ES-I3 (cell line): ENCODE data around the gene HPCA.

Experiments used
- H3K36me3 ChIP-seq: 2 replicates; pipeline ENCODE4 v1.6.1; 2013; ENCODE audit warnings: mild to moderate bottlenecking, low read length, control low read depth, moderate library complexity; ENCODE audit not compliant: insufficient read depth
- H3K4me1 ChIP-seq: 2 replicates; pipeline ENCODE4 v1.6.1; 2013; ENCODE audit warnings: mild to moderate bottlenecking, control low read depth, low read length; ENCODE audit not compliant: insufficient read depth
- H3K9ac ChIP-seq: 2 replicates; pipeline ENCODE4 v1.6.1; 2013; ENCODE audit warnings: low read depth, mild to moderate bottlenecking, low read length, moderate library complexity
- H3K9me3 ChIP-seq: 2 replicates; pipeline ENCODE4 v1.6.1; 2013; ENCODE audit warnings: mild to moderate bottlenecking, low read length, moderate library complexity; ENCODE audit not compliant: control insufficient read depth, insufficient read depth

The HPCA gene

GRCh38 chr1:32878183-32878582 lies 8.1 kb upstream of the HPCA start:
- Histone ChIP-seq H3K4me1 (peaks cover 17% of the 10 kb centered on the region), H3K9me3 (no peaks in the 10 kb centered on the region), H3K9ac (no peak overlapping the region), H3K36me3 (no peaks in the 10 kb centered on the region)

GRCh38 chr1:32878637-32879041 lies 7.7 kb upstream of the HPCA start:
- Histone ChIP-seq H3K4me1 (peaks cover 17% of the 10 kb centered on the region), H3K9me3 (no peaks in the 10 kb centered on the region), H3K36me3 (no peaks in the 10 kb centered on the region), H3K9ac (no peak overlapping the region)

DNA sequence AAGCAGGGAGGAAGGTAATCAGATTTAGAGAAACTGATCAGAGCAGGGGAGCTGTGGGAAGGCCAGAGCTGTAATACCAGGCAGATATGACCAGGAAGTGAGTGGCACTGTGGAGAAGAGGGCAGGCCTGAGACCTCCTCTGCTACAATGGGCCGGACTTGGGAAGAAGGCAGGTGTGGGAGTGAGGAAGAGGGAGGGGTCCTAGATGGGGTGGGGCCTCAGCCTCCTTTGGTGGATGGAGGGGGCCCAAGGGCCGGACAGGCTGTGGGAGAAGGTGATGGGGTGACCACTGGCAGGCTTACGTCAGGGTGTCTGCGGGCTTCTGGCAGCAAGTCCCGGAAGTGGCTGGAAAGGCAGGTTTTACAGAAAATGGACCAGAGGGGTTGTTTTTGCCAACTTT lies 5.0 kb upstream of the HPCA start:
- Histone ChIP-seq H3K9ac (no peak overlapping the region), H3K4me1 (peaks cover 10% of the 10 kb centered on the region), H3K36me3 (no peaks in the 10 kb centered on the region), H3K9me3 (no peaks in the 10 kb centered on the region)

- Histone ChIP-seq H3K36me3 (no peaks in the 10 kb centered on the region), H3K9me3 (no peaks in the 10 kb centered on the region), H3K4me1 (peaks cover 8% of the 10 kb centered on the region; the same call in 1 of the 2 replicates), H3K9ac (no peak overlapping the region)
These were observed 4.1 kb upstream of the HPCA start for GRCh38 chr1:32881871-32882850.

DNA sequence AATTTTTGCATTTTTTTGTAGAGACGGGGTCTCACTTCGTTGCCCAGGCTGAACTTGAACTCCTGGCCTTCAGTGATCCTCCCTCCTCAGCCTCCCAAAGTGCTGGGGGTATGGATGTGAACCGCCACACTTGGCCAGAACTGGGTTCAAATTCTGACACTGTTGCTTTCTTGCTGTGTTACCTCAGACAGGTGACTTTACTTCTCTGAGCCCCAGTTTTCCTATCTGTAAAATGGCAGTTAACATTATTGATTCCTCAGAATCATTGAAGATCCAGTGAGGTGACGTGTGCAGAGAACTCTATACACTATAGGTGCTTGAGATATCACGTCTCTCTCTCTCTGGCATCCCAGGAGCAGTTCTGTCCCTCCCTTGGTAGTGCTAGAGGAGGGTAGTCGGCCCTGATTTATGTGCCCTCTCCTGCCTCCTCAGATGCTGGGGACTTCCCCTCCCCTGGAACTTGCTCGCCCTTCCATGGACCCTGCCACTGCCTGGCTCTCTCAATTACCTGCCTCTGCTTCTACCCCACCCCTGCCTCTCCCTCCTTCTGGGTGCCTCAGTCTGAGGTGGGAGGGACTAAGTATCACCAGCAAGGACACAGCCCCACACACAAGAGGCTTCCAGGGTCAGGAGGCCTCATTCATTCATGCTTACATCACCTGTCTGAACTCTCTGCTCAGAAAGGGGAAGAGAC lies 2.8 kb upstream of the HPCA start:
- Histone ChIP-seq H3K4me1 (peaks cover 2% of the 10 kb centered on the region; the same call in 1 of the 2 replicates), H3K9me3 (no peaks in the 10 kb centered on the region)

GRCh38 chr1:32884032-32884372 lies 2.3 kb upstream of the HPCA start:
- H3K9me3 ChIP-seq = no peaks in the 10 kb centered on the region
- H3K4me1 ChIP-seq = no peaks in the 10 kb centered on the region; the same call in 1 of the 2 replicates
- no peak overlapping the region for H3K9ac ChIP-seq
- H3K36me3 ChIP-seq = no peaks in the 10 kb centered on the region

More for the DNA sequence above, 2.8 kb upstream of the HPCA start:
- Histone ChIP-seq H3K9ac (no peak overlapping the region), H3K36me3 (no peaks in the 10 kb centered on the region)

- no peaks in the 10 kb centered on the region for H3K9me3 ChIP-seq
- H3K9ac ChIP-seq = no peak overlapping the region
- no peaks in the 10 kb centered on the region for H3K36me3 ChIP-seq
- no peaks in the 10 kb centered on the region; the same call in 1 of the 2 replicates for H3K4me1 ChIP-seq
These were observed 1.6 kb upstream of the HPCA start for GRCh38 chr1:32884726-32885125.

GRCh38 chr1:32885676-32886003 lies 651 bp upstream of the HPCA start:
- no peaks in the 10 kb centered on the region for H3K9me3 ChIP-seq
- H3K9ac ChIP-seq = no peak overlapping the region; the same call in 1 of the 2 replicates
- H3K36me3 ChIP-seq = no peaks in the 10 kb centered on the region
- H3K4me1 ChIP-seq = no peaks in the 10 kb centered on the region; the same call in 1 of the 2 replicates

GRCh38 chr1:32886828-32887414 lies 630 bp downstream of the HPCA start:
- Histone ChIP-seq H3K4me1 (no peaks in the 10 kb centered on the region; the same call in 1 of the 2 replicates), H3K36me3 (no peaks in the 10 kb centered on the region), H3K9ac (no peak overlapping the region), H3K9me3 (no peaks in the 10 kb centered on the region)

DNA sequence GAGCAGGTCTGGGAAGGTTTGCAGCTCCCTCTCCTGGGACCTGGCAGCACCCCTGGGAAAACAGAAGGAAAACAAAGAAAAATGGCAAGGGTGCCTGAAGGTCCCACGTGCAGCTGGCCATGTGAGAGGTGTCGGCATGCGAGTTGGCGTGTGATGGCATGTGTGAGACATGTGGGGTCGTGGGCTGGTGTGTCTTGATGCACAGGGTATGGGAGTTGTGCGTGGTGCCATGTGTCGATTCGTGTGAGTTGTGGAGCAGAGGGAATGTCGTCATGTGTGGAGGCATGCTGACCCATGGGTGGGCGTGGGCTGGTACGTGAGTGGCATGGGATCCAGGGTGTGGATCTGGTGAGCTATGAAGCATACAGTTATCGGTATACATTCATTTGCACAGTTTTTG lies 1.3 kb downstream of the HPCA start:
- Histone ChIP-seq H3K9me3 (no peaks in the 10 kb centered on the region), H3K36me3 (no peaks in the 10 kb centered on the region), H3K4me1 (no peaks in the 10 kb centered on the region; the same call in 1 of the 2 replicates), H3K9ac (no peak overlapping the region)

- no peak overlapping the region for H3K9ac ChIP-seq
- H3K36me3 ChIP-seq = no peaks in the 10 kb centered on the region
- H3K9me3 ChIP-seq = no peaks in the 10 kb centered on the region
- no peaks in the 10 kb centered on the region; the same call in 1 of the 2 replicates for H3K4me1 ChIP-seq
These were observed 1.8 kb downstream of the HPCA start for GRCh38 chr1:32888134-32888533.

DNA sequence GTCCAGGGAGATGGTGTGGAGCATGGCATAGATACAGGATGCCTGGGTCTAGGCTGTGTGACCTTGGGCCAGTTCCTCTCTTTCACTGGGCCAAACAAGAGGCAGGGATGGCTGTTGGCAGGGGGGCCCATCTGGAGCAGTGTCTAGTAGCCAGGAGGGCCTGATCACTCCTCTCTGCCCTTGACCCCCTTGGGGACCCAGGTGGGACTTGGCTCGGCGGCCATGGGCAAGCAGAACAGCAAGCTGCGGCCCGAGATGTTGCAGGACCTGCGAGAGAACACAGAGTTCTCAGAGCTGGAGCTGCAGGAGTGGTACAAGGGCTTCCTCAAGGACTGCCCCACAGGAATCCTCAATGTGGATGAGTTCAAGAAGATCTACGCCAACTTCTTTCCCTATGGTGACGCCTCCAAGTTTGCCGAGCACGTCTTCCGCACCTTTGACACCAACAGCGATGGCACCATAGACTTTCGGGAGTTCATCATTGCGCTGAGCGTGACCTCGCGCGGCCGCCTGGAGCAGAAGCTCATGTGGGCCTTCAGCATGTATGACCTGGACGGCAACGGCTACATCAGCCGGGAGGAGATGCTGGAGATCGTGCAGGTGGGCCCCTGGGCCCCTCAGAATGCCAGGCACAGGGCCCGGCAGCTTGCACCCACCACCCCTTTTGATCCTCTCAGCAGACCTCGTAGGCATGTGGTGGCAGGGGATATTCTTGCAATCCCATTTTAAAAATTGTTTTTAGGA lies 2.6 kb downstream of the HPCA start:
- no peak overlapping the region for H3K9ac ChIP-seq
- H3K4me1 ChIP-seq = no peaks in the 10 kb centered on the region; the same call in 1 of the 2 replicates
- no peaks in the 10 kb centered on the region for H3K36me3 ChIP-seq
- no peaks in the 10 kb centered on the region for H3K9me3 ChIP-seq

GRCh38 chr1:32889731-32890278 lies 3.5 kb downstream of the HPCA start:
- no peaks in the 10 kb centered on the region; the same call in 1 of the 2 replicates for H3K4me1 ChIP-seq
- no peak overlapping the region for H3K9ac ChIP-seq
- no peaks in the 10 kb centered on the region for H3K9me3 ChIP-seq
- H3K36me3 ChIP-seq = no peaks in the 10 kb centered on the region
